ENCODE measurements around the gene PRRG4. TPM values are rescaled to one million over a fixed set of nuclear protein-coding genes. Genes with fewer than 3 reads are reported as not detected.
A peak's percentile ranks its signal among the peaks of the same experiment; 100 is the strongest.

The PRRG4 gene
- total and polyA plus RNA-seq, 2 of the 4 experiments (the other 2 are of a cell fraction) = not detected

DNA sequence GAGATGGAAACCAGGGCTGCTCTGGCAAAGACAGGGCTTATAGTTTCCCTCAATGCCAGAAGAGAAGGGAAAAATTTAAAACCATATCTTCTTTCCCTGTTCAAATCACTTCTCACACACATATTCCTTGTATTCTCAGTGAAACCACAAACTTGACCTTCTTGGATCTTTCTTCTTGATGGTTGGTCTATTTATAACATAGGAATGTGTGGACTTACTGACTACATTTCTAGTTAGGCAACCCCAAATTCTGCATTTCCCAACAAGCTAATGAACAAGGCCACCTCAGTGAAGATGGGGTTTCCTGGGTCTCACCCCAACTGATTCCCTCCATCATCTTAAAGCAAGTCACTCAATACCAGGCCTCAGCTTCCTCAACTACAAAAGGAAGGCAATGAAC is 59.1 kb downstream of the PRRG4 start:
- Histone ChIP-seq H3K27me3 (ENCODE audit: control insufficient read depth, insufficient read depth, low read length) (0 out of 2 replicates have a peak, but pooled peaks cover 1% of the 10 kb centered on the region), H2BK15ac (ENCODE audit: low read depth, low read length) (no peak overlapping the region), H4K91ac (ENCODE audit: insufficient read depth, low read depth, low read length) (no peak overlapping the region), H3K9me1 (ENCODE audit: insufficient read depth, low read length) (no peaks in the 10 kb centered on the region), H3K4me2 (ENCODE audit: low read depth, low read length) (no peak overlapping the region), H2BK20ac (ENCODE audit: low read depth, low read length) (no peak overlapping the region), H4K20me1 (ENCODE audit: insufficient read depth, low read length) (no peaks in the 10 kb centered on the region), H2AK9ac (replicated peaks; ENCODE audit: low read depth, low read length, poor library complexity) (no peak overlapping the region), H3K4me1 (ENCODE audit: control insufficient read depth, insufficient read depth, low read length) (peaks cover 2% of the 10 kb centered on the region; the same call in 1 of the 2 replicates), H3K36me3 (ENCODE audit: control insufficient read depth, insufficient read depth, low read length) (no peaks in the 10 kb centered on the region), H3K23ac (ENCODE audit: low read depth, low read length) (no peak overlapping the region), H2BK5ac (ENCODE audit: low read depth, low read length, poor library complexity, severe bottlenecking) (no peak overlapping the region), H3K14ac (replicated peaks; ENCODE audit: low read depth, low read length) (no peak overlapping the region), H3K4ac (ENCODE audit: low read depth, low read length) (no peak overlapping the region), H3K4me3 (ENCODE audit: insufficient read depth, low read depth, low read length) (no peak overlapping the region), H3K56ac (ENCODE audit: extremely low read depth, insufficient read depth, low read length) (no peak overlapping the region), H2BK120ac (ENCODE audit: low read depth, low read length) (no peak overlapping the region), H3K27ac (ENCODE audit: insufficient read depth, low read length) (no peak overlapping the region), H4K8ac (ENCODE audit: low read depth in 2 of 2, low read length in 2 of 2) (no peak overlapping the region), H3K9ac (ENCODE audit: low read depth, low read length) (no peak overlapping the region), H2AK5ac (ENCODE audit: low read depth, low read length) (no peak overlapping the region), H3K9me3 (ENCODE audit: control insufficient read depth, insufficient read depth, low read length) (no peaks in the 10 kb centered on the region), H2AFZ (replicated peaks; ENCODE audit: low read length, poor library complexity) (no peak overlapping the region), H4K5ac (ENCODE audit: low read depth, low read length) (no peak overlapping the region), H3K79me1 (ENCODE audit: low read depth in 1 of 2, low read length in 2 of 2) (peaks cover 4 to 7% of the 10 kb centered on the region in 2 experiments; a peak in 3 of 4 replicates), H3K18ac (ENCODE audit: low read depth, low read length) (no peak overlapping the region)
- no TSS peak for BruUV-seq (replicated peaks)
- 0 out of 2 replicates have a peak, but pooled peaks have one; percentile 1 for ATAC-seq (ENCODE audit: low read depth)
- in situ Hi-C loops (cut with MboI; ENCODE audit: low sequenced_read_pairs) = no loop called here
- POLR2A ChIA-PET (ENCODE audit: unreplicated experiment) = no interaction called here
- peak; percentile 76 for DNase-seq
- dilution Hi-C loops (cut with HindIII; ENCODE audit: low sequenced_read_pairs, unreplicated experiment) = no loop called here
- intact Hi-C loops (cut with micrococcal nuclease) = no loop called here
- TF ChIP-seq CHD1 (IDR thresholded peaks at IDR 0.05; ENCODE audit: low read depth, low read length) = no peak
- TF ChIP-seq CEBPB (IDR thresholded peaks at IDR 0.05; ENCODE audit: low read depth, low read length) = peak; percentile 77
- CTCF ChIA-PET = no interaction called here

Measured in IMR-90 (cell line).